ENCODE results near the gene DMRTA2. TPM values are rescaled to one million over a fixed set of nuclear protein-coding genes. Genes with fewer than 3 reads are reported as not detected.

DMRTA2 gene
- total RNA-seq, 4 donors from 2014 or later = not detected

DNA sequence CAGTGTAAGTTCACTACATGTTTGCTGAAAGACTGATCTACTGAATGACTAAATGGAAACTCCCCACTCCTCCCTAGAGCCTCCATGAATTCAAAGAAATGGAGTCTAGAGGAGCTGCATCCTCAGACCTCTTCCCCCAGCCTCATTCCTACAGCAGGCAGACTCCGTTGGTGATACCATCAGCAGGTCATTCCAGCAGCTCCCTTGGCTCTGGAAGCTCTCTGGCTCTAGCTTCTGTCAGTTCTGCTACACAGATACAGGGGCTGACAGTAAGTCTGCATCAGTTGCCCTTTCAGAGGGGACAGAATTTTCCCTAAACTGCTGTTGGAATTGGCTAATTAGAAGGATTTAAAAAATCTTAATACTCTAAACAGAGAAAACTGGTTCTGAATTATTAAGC is 31.7 kb upstream of the DMRTA2 start:
- DNase-seq (ENCODE audit: extremely low spot score) = no peak
- intact Hi-C loops (cut with DNase I) = no loop called here
- 94% methylated on average over 1 of the region's 1 CpG for WGBS
- H3K36me3 ChIP-seq = peaks cover 0 to 18% (median 0%) of the 10 kb centered on the region in 4 donors
- H3K4me3 ChIP-seq = no peak overlapping the region
- no peak overlapping the region for H3K27ac ChIP-seq (replicated peaks in 1 of 4)
- no peaks in the 10 kb centered on the region for H3K27me3 ChIP-seq
- peaks cover 0 to 9% (median 7%) of the 10 kb centered on the region in 4 donors for H3K4me1 ChIP-seq
- no peaks in the 10 kb centered on the region for H3K9me3 ChIP-seq
- TF ChIP-seq POLR2AphosphoS5 (IDR thresholded peaks at IDR 0.05) (no peak), POLR2A (IDR thresholded peaks at IDR 0.05; ENCODE audit: low read depth) (no peak)
- TF ChIP-seq, protein P1, sequence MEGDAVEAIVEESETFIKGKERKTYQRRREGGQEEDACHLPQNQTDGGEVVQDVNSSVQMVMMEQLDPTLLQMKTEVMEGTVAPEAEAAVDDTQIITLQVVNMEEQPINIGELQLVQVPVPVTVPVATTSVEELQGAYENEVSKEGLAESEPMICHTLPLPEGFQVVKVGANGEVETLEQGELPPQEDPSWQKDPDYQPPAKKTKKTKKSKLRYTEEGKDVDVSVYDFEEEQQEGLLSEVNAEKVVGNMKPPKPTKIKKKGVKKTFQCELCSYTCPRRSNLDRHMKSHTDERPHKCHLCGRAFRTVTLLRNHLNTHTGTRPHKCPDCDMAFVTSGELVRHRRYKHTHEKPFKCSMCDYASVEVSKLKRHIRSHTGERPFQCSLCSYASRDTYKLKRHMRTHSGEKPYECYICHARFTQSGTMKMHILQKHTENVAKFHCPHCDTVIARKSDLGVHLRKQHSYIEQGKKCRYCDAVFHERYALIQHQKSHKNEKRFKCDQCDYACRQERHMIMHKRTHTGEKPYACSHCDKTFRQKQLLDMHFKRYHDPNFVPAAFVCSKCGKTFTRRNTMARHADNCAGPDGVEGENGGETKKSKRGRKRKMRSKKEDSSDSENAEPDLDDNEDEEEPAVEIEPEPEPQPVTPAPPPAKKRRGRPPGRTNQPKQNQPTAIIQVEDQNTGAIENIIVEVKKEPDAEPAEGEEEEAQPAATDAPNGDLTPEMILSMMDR (IDR thresholded peaks at IDR 0.05) = no peak

DNA sequence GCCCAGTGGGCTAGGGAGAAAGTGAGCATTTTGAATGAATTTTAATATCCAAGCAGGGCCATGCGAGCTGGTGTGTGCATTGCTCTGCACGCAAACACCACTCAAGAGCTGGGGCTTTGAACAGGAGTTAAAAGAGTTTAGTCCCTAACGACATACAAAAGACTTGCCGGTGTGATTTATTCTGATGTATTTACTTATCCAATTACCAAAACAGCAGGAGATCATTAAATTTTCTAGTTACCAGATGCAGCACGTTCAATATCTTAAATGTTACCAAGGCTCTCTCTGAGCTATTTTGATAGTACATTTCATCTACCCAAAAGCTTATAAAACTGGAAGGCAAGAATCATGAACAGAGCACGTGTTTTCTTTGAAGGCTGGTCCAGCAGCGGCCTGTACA is 30.0 kb upstream of the DMRTA2 start:
- no peak for DNase-seq (ENCODE audit: extremely low spot score)
- 89% methylated on average over 7 of the region's 7 CpGs for WGBS
- H3K36me3 ChIP-seq = peaks cover 0 to 18% (median 0%) of the 10 kb centered on the region in 4 donors
- H3K4me3 ChIP-seq = no peak overlapping the region
- no peak overlapping the region for H3K27ac ChIP-seq (replicated peaks in 1 of 4)
- no peaks in the 10 kb centered on the region for H3K27me3 ChIP-seq
- TF ChIP-seq POLR2AphosphoS5 (IDR thresholded peaks at IDR 0.05) (no peak), POLR2A (IDR thresholded peaks at IDR 0.05; ENCODE audit: low read depth) (no peak), EP300 (IDR thresholded peaks at IDR 0.05) (no peak)
- TF ChIP-seq, protein P1 (IDR thresholded peaks at IDR 0.05) = no peak
- intact Hi-C loops (cut with DNase I) = no loop called here
- H3K9me3 ChIP-seq = no peaks in the 10 kb centered on the region
- H3K4me1 ChIP-seq = peaks cover 0 to 9% (median 7%) of the 10 kb centered on the region in 4 donors

DNA sequence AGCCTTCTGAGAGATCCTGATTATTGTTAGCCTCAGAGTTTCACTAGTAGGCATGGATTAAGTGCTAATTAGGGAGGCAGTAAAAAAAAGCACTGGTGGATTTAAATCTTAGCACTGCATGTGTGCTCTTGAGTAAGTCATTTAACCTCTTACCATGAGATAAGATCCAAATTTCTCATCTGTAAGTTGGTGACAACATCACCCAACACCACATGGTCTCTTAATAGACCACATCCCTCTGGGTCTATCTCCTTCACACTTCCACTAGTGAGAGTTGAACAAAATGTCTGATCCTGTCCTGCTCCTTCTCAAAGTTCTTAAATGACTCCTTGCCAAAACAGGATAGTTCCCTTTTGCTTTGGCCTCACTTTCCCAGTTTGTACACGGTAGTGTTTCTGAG is 29.5 kb upstream of the DMRTA2 start:
- no peak overlapping the region for H3K27ac ChIP-seq (replicated peaks in 1 of 4)
- DNase-seq (ENCODE audit: extremely low spot score) = no peak
- H3K4me1 ChIP-seq = peaks cover 0 to 9% (median 7%) of the 10 kb centered on the region in 4 donors
- TF ChIP-seq POLR2A (IDR thresholded peaks at IDR 0.05; ENCODE audit: low read depth) = no peak
- no peak for TF ChIP-seq POLR2AphosphoS5 (IDR thresholded peaks at IDR 0.05)
- H3K4me3 ChIP-seq = no peak overlapping the region
- H3K36me3 ChIP-seq = peaks cover 0 to 18% (median 0%) of the 10 kb centered on the region in 4 donors
- no peaks in the 10 kb centered on the region for H3K9me3 ChIP-seq
- 85% methylated on average over 1 of the region's 1 CpG for WGBS
- no peaks in the 10 kb centered on the region for H3K27me3 ChIP-seq
- intact Hi-C loops (cut with DNase I) = no loop called here

DNA sequence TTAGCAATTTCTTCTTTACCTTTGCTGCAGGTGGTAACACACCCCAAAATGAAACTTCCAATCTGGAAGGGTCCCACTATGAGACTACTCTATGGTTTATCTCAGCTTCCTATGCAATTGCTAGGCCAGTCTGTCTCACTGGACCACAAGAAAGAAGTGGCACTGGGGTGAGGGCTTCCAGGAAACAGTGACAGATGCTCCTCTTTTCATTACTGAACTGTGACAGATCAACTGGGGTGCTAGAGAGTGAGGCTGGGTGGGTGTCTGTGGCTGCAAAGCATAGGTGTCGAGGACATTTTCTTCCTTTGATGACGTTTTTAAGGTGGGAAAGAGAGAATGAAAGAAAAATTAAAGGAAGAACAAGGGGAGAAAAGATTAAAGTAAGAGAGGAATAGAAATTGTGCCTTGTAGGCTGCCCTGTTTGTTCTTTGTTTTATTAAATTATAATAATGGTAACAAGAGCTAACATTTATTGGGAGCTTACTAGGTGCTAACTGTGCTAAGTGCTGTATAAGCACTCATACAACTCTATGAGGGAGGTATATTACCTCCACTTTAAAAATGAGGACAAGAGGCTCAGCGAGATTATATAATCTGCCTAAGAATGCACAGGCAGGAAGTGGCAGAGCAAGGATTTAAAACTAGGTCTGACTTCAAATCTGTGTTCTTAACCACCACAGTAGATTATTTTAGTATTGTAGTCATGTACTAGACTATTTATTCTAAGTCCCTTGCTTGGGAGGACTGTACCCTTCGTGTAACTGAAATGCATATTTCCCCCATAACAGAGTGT is 27.8 kb upstream of the DMRTA2 start:
- DNase-seq (ENCODE audit: extremely low spot score) = no peak
- Histone ChIP-seq H3K9me3 (no peaks in the 10 kb centered on the region), H3K36me3 (peaks cover 0 to 11% (median 0%) of the 10 kb centered on the region in 4 donors), H3K27me3 (no peaks in the 10 kb centered on the region), H3K4me3 (no peak overlapping the region), H3K4me1 (peaks cover 0 to 9% (median 7%) of the 10 kb centered on the region in 4 donors), H3K27ac (replicated peaks in 1 of 4) (no peak overlapping the region)
- intact Hi-C loops (cut with DNase I) = no loop called here
- WGBS = 92% methylated on average over 4 of the region's 4 CpGs
- no peak for TF ChIP-seq POLR2AphosphoS5 (IDR thresholded peaks at IDR 0.05)
- TF ChIP-seq POLR2A (IDR thresholded peaks at IDR 0.05; ENCODE audit: low read depth) = no peak
- TF ChIP-seq, protein P1 (IDR thresholded peaks at IDR 0.05) = no peak

DNA sequence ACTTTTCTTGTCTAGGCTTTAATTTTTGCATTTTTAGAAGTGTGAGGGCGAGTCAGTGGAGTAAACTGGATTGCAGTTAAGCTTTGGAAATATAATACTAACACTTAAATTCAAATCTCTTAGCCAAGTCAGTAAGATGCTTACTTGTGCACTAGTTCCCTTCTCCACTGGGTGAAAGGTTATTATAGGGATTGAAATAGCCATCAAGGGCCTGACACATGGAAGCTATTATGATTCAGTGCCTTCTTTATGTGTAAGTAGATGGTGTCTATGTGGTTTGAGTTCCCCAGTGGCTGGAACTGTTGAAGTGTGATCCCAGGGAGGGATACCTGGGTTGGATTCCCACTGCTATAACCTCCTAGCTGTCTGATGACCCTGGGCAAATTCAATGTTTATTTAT is 24.7 kb upstream of the DMRTA2 start:
- no peak overlapping the region for H3K4me3 ChIP-seq
- DNase-seq (ENCODE audit: extremely low spot score) = no peak
- peaks cover 0 to 10% (median under 1%) of the 10 kb centered on the region in 4 donors for H3K36me3 ChIP-seq
- peaks cover 0 to 9% (median 7%) of the 10 kb centered on the region in 4 donors for H3K4me1 ChIP-seq
- intact Hi-C loops (cut with DNase I) = no loop called here
- no peak overlapping the region for H3K27ac ChIP-seq (replicated peaks in 1 of 4)
- H3K9me3 ChIP-seq = no peaks in the 10 kb centered on the region
- TF ChIP-seq, protein P1 (IDR thresholded peaks at IDR 0.05) = no peak
- TF ChIP-seq POLR2A (IDR thresholded peaks at IDR 0.05; ENCODE audit: low read depth) (no peak), EP300 (IDR thresholded peaks at IDR 0.05) (no peak), POLR2AphosphoS5 (IDR thresholded peaks at IDR 0.05) (no peak)
- WGBS = 94% methylated on average over 1 of the region's 1 CpG
- H3K27me3 ChIP-seq = no peaks in the 10 kb centered on the region

All from esophagus muscularis mucosa (tissue), 4 donors.